ENCODE measurements around the gene AGBL4. TPM values are rescaled to one million over a fixed set of nuclear protein-coding genes. Genes with fewer than 3 reads are reported as not detected.

AGBL4 gene
- total and polyA plus RNA-seq, 2 of the 13 experiments (the other 11 are each of a cell fraction or from before 2014, with no cell fraction given), result not detected

- in situ Hi-C loops (cut with HindIII; ENCODE audit: extremely low pct_ligation_motif_present, low pct_unique_long_range_greater_than_20kb) (loop anchor here (10.0 kb wide), 1 partner anchor 1667 kb away; no protein-coding TSS in a partner anchor), intact Hi-C loops (cut with micrococcal nuclease; ENCODE audit: unreplicated experiment) (loop anchor here (1.0 kb wide), 1 partner anchor 140 kb away; no protein-coding TSS in a partner anchor)
- Histone ChIP-seq H3K9me3 (ENCODE audit: low read length) (no peaks in the 10 kb centered on the region), H3K27ac (ENCODE audit: extremely low read length, insufficient read depth, low read length) (no peak overlapping the region), H2AFZ (ENCODE audit: low read length) (no peak overlapping the region), H3K36me3 (replicated peaks in 1 of 2; ENCODE audit: control insufficient read depth in 1 of 2, insufficient read depth in 2 of 2, low read length in 2 of 2) (no peaks in the 10 kb centered on the region), H3K4me2 (ENCODE audit: low read depth, low read length) (no peak overlapping the region), H3K9ac (ENCODE audit: insufficient read depth, low read depth, low read length) (no peak overlapping the region), H3K4me3 (replicated peaks in 1 of 3; ENCODE audit: insufficient read depth in 1 of 3, low read depth in 2 of 3, low read length in 3 of 3) (no peak overlapping the region), H3K4me1 (ENCODE audit: insufficient read depth, low read length) (no peaks in the 10 kb centered on the region), H4K20me1 (ENCODE audit: insufficient read depth, low read length) (no peaks in the 10 kb centered on the region), H3K79me2 (ENCODE audit: insufficient read depth, low read length) (no peaks in the 10 kb centered on the region), H3K27me3 (ENCODE audit: control insufficient read depth in 1 of 2, insufficient read depth in 2 of 2, low read length in 2 of 2) (no peaks in the 10 kb centered on the region)
- WGBS (ENCODE audit: low lambda C conversion rate), result 36% methylated on average over 14 of the region's 22 CpGs
- peak; percentile 56 for DNase-seq (ENCODE audit: low spot score)
- ATAC-seq, result peak; percentile 91
- ChIA-PET POLR2A (no interaction called here), CTCF (ENCODE audit: low intra/inter-chr PET ratio, low total read pairs) (interaction anchor here (1.4 kb wide), 1 partner anchor 140 kb away, joined by 7 read pairs; no protein-coding TSS in a partner anchor)
- TF ChIP-seq, protein P1, sequence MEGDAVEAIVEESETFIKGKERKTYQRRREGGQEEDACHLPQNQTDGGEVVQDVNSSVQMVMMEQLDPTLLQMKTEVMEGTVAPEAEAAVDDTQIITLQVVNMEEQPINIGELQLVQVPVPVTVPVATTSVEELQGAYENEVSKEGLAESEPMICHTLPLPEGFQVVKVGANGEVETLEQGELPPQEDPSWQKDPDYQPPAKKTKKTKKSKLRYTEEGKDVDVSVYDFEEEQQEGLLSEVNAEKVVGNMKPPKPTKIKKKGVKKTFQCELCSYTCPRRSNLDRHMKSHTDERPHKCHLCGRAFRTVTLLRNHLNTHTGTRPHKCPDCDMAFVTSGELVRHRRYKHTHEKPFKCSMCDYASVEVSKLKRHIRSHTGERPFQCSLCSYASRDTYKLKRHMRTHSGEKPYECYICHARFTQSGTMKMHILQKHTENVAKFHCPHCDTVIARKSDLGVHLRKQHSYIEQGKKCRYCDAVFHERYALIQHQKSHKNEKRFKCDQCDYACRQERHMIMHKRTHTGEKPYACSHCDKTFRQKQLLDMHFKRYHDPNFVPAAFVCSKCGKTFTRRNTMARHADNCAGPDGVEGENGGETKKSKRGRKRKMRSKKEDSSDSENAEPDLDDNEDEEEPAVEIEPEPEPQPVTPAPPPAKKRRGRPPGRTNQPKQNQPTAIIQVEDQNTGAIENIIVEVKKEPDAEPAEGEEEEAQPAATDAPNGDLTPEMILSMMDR (CRISPR knock-in tag; IDR thresholded peaks at IDR 0.05), result peak; percentile 76
- TF ChIP-seq FOXJ3 (CRISPR knock-in tag; IDR thresholded peaks at IDR 0.05; ENCODE audit: borderline replicate concordance), result no peak
- no peak for TF ChIP-seq NFKBIZ (CRISPR knock-in tag; IDR thresholded peaks at IDR 0.05)
- TF ChIP-seq ZNF768 (CRISPR knock-in tag; IDR thresholded peaks at IDR 0.05), result no peak
- TF ChIP-seq, protein P2, sequence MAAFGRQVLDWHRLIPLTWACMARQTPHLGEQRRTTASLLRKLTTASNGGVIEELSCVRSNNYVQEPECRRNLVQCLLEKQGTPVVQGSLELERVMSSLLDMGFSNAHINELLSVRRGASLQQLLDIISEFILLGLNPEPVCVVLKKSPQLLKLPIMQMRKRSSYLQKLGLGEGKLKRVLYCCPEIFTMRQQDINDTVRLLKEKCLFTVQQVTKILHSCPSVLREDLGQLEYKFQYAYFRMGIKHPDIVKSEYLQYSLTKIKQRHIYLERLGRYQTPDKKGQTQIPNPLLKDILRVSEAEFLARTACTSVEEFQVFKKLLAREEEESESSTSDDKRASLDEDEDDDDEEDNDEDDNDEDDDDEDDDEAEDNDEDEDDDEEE (CRISPR knock-in tag; IDR thresholded peaks at IDR 0.05), result no peak
- TF ChIP-seq ZNF383 (CRISPR knock-in tag; IDR thresholded peaks at IDR 0.05; ENCODE audit: borderline replicate concordance), result no peak
- peak; percentile 66; the same call in 1 of the 2 replicates for TF ChIP-seq TEF (CRISPR knock-in tag; IDR thresholded peaks at IDR 0.05)
- peak; percentile 28; the same call in 1 of the 2 replicates for TF ChIP-seq STAG1 (CRISPR knock-in tag; IDR thresholded peaks at IDR 0.05)
- peak; percentile 51; the same call in 1 of the 2 replicates for TF ChIP-seq CREB1 (IDR thresholded peaks at IDR 0.05)
- TF ChIP-seq CREB1 (CRISPR knock-in tag; IDR thresholded peaks at IDR 0.05), result no peak
- no peak for TF ChIP-seq ZNF329 (CRISPR knock-in tag; IDR thresholded peaks at IDR 0.05; ENCODE audit: low read depth)
- TF ChIP-seq ZNF30 (CRISPR knock-in tag; IDR thresholded peaks at IDR 0.05), result no peak
- TF ChIP-seq XRCC5 (optimal IDR thresholded peaks at IDR 0.05; ENCODE audit: low read length), result peak; percentile 29
- TF ChIP-seq ZXDC (CRISPR knock-in tag; IDR thresholded peaks at IDR 0.05), result no peak
- TF ChIP-seq SMC3 (IDR thresholded peaks at IDR 0.05; ENCODE audit: low read length), result peak; percentile 67
- peak; percentile 4 for FAIRE-seq
- BruUV-seq (replicated peaks), result no TSS peak
Observed at GRCh38 chr1:48677306-48678287, 1346.2 kb downstream of the AGBL4 start.
